K562 (cell line): Measurements from ENCODE around the gene PDE4A. TPM values are rescaled to one million over a fixed set of nuclear protein-coding genes. Genes with fewer than 3 reads are reported as not detected.

Experiments used
- CCNT2 ChIP-seq: IDR thresholded peaks from 2 replicates; pipeline ENCODE4 v1.6.1; 2011; ENCODE audit warnings: borderline replicate concordance, low read depth, mild to moderate bottlenecking, moderate library complexity, mixed read lengths, low read length; ENCODE audit not compliant: insufficient read length; ENCODE audit errors: extremely low read depth
- GTF2E2 ChIP-seq: fragments of 200-800 bp; sonication (Bioruptor generic); IDR thresholded peaks from 2 replicates; pipeline ENCODE4 v1.6.1; 2016; ENCODE audit warnings: missing genetic modification characterization, missing compliant biosample characterization
- HBP1 ChIP-seq: fragments of 450-650 bp; formaldehyde crosslinking; IDR thresholded peaks from 2 replicates; pipeline ENCODE4 v1.4.0; 2022; ENCODE audit warnings: missing genetic modification characterization
- HMGN3 ChIP-seq: IDR thresholded peaks from 2 replicates; pipeline ENCODE4 v1.6.1; 2011; ENCODE audit warnings: borderline replicate concordance, low read depth, mild to moderate bottlenecking, mixed read lengths, low read length; ENCODE audit not compliant: insufficient read length; ENCODE audit errors: extremely low read depth
- MTA1 ChIP-seq: fragments of 450-650 bp; IDR thresholded peaks from 2 replicates; pipeline ENCODE4 v1.6.1; 2017; ENCODE audit warnings: borderline replicate concordance
- NCOA6 ChIP-seq: fragments of 450-650 bp; IDR thresholded peaks from 2 replicates; pipeline ENCODE4 v1.6.1; 2017; ENCODE audit warnings: mild to moderate bottlenecking
- NFIC ChIP-seq: fragments of 450-650 bp; IDR thresholded peaks from 2 replicates; pipeline ENCODE4 v1.6.1; 2017; ENCODE audit warnings: mild to moderate bottlenecking, inconsistent platforms
- RB1 ChIP-seq: fragments of 450-650 bp; IDR thresholded peaks from 2 replicates; pipeline ENCODE4 v1.6.1; 2017; ENCODE audit warnings: low read depth, mild to moderate bottlenecking
- STAG1 ChIP-seq: sonication (generic); formaldehyde crosslinking; IDR thresholded peaks from 2 replicates; pipeline ENCODE4 v1.5.0; 2020; ENCODE audit warnings: missing genetic modification reagents, borderline replicate concordance
- UBTF ChIP-seq, 2 experiments: IDR thresholded peaks; 2 replicates each; pipeline ENCODE4 v1.6.1; 2012; ENCODE audit warnings: improper control_type of control experiment in 2 of 2, low read depth in 2 of 2, low read length in 2 of 2, borderline replicate concordance in 1 of 2
- YY1 ChIP-seq, 3 experiments: IDR thresholded peaks; 2 replicates each; pipeline ENCODE4 v1.6.1; 2011; ENCODE audit warnings: low read length in 2 of 3, mild to moderate bottlenecking in 2 of 3, moderate library complexity in 2 of 3, borderline replicate concordance in 1 of 3, control low read depth in 1 of 3, low read depth in 1 of 3; ENCODE audit not compliant: insufficient read depth in 3 of 3, insufficient replicate concordance in 2 of 3, control insufficient read depth in 1 of 3, insufficient read length in 1 of 3; ENCODE audit errors: extremely low read depth in 1 of 3
- ZBTB1 ChIP-seq: sonication (generic); formaldehyde crosslinking; IDR thresholded peaks from 2 replicates; pipeline ENCODE4 v1.8.1; 2023; ENCODE audit warnings: missing genetic modification reagents, low read depth, mild to moderate bottlenecking, borderline replicate concordance
- ZBTB7A ChIP-seq: IDR thresholded peaks from 2 replicates; pipeline ENCODE4 v1.6.1; 2011; ENCODE audit warnings: low read depth, mild to moderate bottlenecking, low read length, moderate library complexity, borderline replicate concordance; ENCODE audit not compliant: control insufficient read depth
- ZNF239 ChIP-seq: fragments of 250-450 bp; sonication (Bioruptor Pico); IDR thresholded peaks from 2 replicates; pipeline ENCODE4 v1.4.0; 2020; ENCODE audit warnings: mild to moderate bottlenecking
- polyA plus RNA-seq, 8 experiments: library from polyadenylated mRNA; depleted of rRNA in 4 of 8; stranded (reverse) in 5 of 8; unstranded in 3 of 8; fragments of >200 nt; fragmentation: Nextera tagmentation in 2 of 8; fragmentation: Illumina TruSeq in 1 of 8; extraction: Ambion mirVana in 2 of 8; extraction: Trizol in 1 of 8; gene quantifications; 2 replicates each; pipeline versions ENCODE4 v1.2.1 to v1.2.3, GENCODE V29; 2011 to 2014; ENCODE audit warnings: inconsistent platforms in 1 of 8, missing spikeins in 1 of 8
- total RNA-seq, 7 experiments: library from RNA; depleted of rRNA in 6 of 7; stranded (reverse); fragments of >200 nt in 6 of 7; fragmentation: Illumina TruSeq in 2 of 7; extraction: Trizol in 2 of 7; gene quantifications; 2 replicates each; pipeline versions ENCODE4 v1.2.1 to v1.2.3, GENCODE V29; 2011 to 2021; ENCODE audit warnings: low replicate concordance in 1 of 7
- TF ChIP-seq, protein P1 (sequence below), 3 experiments: fragments of 200-800 bp in 1 of 3; fragments of 250-450 bp in 1 of 3; fragments of 450-650 bp in 1 of 3; sonication (Bioruptor Pico) in 1 of 3; sonication (Bioruptor generic) in 1 of 3; formaldehyde crosslinking in 1 of 3; IDR thresholded peaks; 2 replicates each; pipeline versions ENCODE4 v1.6.1 to v1.8.0; 2016 to 2022; ENCODE audit warnings: mild to moderate bottlenecking in 2 of 3, missing genetic modification characterization in 2 of 3, missing compliant biosample characterization in 1 of 3, moderate library complexity in 1 of 3

Gene PDE4A
- total and polyA plus RNA-seq, 9 of the 15 experiments (the other 6 are each of a cell fraction or from before 2014, with no cell fraction given), result 0.66 to 26.9 (median 4.6) TPM

- TF ChIP-seq, protein P1, sequence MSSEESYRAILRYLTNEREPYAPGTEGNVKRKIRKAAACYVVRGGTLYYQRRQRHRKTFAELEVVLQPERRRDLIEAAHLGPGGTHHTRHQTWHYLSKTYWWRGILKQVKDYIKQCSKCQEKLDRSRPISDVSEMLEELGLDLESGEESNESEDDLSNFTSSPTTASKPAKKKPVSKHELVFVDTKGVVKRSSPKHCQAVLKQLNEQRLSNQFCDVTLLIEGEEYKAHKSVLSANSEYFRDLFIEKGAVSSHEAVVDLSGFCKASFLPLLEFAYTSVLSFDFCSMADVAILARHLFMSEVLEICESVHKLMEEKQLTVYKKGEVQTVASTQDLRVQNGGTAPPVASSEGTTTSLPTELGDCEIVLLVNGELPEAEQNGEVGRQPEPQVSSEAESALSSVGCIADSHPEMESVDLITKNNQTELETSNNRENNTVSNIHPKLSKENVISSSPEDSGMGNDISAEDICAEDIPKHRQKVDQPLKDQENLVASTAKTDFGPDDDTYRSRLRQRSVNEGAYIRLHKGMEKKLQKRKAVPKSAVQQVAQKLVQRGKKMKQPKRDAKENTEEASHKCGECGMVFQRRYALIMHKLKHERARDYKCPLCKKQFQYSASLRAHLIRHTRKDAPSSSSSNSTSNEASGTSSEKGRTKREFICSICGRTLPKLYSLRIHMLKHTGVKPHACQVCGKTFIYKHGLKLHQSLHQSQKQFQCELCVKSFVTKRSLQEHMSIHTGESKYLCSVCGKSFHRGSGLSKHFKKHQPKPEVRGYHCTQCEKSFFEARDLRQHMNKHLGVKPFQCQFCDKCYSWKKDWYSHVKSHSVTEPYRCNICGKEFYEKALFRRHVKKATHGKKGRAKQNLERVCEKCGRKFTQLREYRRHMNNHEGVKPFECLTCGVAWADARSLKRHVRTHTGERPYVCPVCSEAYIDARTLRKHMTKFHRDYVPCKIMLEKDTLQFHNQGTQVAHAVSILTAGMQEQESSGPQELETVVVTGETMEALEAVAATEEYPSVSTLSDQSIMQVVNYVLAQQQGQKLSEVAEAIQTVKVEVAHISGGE (CRISPR knock-in tag; IDR thresholded peaks at IDR 0.05), result peak in 1 of 3 experiments; percentile 27; a peak in 1 of 6 replicates
- TF ChIP-seq NCOA6 (peak; percentile 66), ZBTB7A (peak; percentile 96), YY1 (IDR thresholded peaks at IDR 0.05; ENCODE audit: borderline replicate concordance in 1 of 3, control insufficient read depth in 1 of 3, extremely low read depth in 1 of 3, insufficient read depth in 3 of 3, insufficient read length in 1 of 3, insufficient replicate concordance in 2 of 3, low read depth in 1 of 3, low read length in 2 of 3) (peak in 1 of 3 experiments; percentile 7), ZBTB1 (CRISPR knock-in tag) (peak; percentile 28; the same call in 1 of the 2 replicates), HMGN3 (peak; percentile 23), STAG1 (CRISPR knock-in tag) (no peak), HBP1 (CRISPR knock-in tag) (no peak), UBTF (IDR thresholded peaks at IDR 0.05; ENCODE audit: borderline replicate concordance in 1 of 2, low read depth in 2 of 2, low read length in 2 of 2) (peak in 1 of 2 experiments; percentile 35; a peak in 1 of 4 replicates), GTF2E2 (peak; percentile 23; the same call in 1 of the 2 replicates), CCNT2 (peak; percentile 58), RB1 (peak; percentile 36; the same call in 1 of the 2 replicates), ZNF239 (CRISPR knock-in tag) (no peak), NFIC (peak; percentile 50), MTA1 (peak; percentile 78; the same call in 1 of the 2 replicates)
Observed at GRCh38 chr19:10431943-10432735, 11.8 kb downstream of the PDE4A start (continued).
